ENCODE measurements around the gene SPTBN5. TPM values are rescaled to one million over a fixed set of nuclear protein-coding genes. Genes with fewer than 3 reads are reported as not detected.

SPTBN5 gene
- total RNA-seq, 2 donors from 2014 or later: 0.52 to 3.0 TPM

DNA sequence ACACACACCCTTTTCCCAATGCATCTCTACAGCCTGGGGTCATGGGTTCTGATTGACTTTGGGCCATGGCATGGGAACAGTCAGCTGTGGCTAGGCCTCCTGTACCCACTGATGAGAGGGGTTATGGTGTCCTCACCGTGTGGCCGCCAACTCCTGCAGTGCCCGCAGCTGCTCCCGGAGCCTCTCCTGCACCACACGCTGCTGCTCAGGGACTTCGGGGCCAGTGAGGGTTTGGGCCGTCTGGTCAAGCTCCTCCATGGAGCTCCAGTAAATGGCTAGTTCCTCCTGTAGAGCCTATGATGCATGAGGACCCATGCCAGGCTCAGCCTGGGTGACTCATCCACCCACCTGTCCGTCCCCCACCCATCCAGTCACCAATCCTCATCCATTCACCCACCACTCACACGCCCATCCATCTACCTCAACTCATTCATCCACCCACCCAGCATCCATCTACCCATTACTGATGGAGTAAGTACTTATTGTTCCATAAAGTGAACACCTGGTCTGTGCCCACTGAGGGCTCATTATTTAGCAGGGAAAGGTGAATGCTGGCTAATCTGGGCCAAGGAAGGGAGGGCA, 21.6 kb downstream of the SPTBN5 start:
- no peak for DNase-seq
- WGBS, 2 donors: 94 to 97% methylated on average over 7 to 9 of the region's 9 CpGs
- TF ChIP-seq POLR2A (IDR thresholded peaks at IDR 0.05): no peak
- ATAC-seq: no peak
- H3K4me1 ChIP-seq: no peaks in the 10 kb centered on the region
- no peaks in the 10 kb centered on the region for H3K36me3 ChIP-seq (replicated peaks in 1 of 2; ENCODE audit: insufficient read depth in 1 of 2, low read depth in 2 of 2)
- no peaks in the 10 kb centered on the region for H3K27me3 ChIP-seq
- H3K9me3 ChIP-seq: no peaks in the 10 kb centered on the region
- no peak overlapping the region for H3K27ac ChIP-seq
- H3K4me3 ChIP-seq: no peak overlapping the region
- intact Hi-C loops (cut with DNase I): no loop called here

DNA sequence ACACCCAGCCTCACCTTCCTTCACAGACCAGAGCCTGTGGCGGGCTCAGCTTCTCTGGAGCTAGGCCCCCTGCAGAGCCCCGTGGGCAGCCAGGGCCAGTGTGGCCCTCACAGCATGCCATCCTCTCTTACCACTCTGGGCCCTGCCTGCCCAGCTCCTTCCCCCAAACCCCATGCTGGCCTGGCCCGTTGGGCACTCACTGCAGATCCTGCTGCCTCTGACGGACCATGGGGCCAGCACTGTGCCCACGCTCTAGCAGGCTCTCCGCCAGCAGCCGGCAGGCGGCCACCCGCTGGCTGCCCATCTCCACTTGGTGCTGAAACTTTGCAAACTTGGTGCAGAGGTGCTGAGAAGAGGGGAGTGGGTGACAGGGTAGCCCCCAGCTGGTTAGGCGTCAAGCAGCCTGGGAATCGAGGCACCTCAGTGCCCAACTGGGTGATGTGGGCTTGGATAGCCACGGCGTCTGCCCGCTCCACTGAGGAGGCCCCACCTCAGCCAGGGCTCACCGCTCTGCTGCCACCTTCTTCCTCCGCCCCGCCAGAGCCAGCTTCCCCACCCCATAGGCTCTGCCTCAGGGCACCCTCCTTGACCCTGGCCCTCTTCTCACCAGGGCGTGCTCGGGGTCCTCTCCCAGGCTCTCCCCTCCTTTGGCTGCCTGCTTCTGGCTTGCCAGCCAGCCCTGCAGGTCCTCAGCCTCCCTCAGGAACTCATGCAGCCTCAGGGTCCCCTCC, 22.5 kb downstream of the SPTBN5 start:
- WGBS, 2 donors: 88 to 91% methylated on average over 4 to 17 of the region's 19 CpGs
- H3K4me1 ChIP-seq: no peaks in the 10 kb centered on the region
- no peaks in the 10 kb centered on the region for H3K36me3 ChIP-seq (replicated peaks in 1 of 2; ENCODE audit: insufficient read depth in 1 of 2, low read depth in 2 of 2)
- no peak overlapping the region for H3K27ac ChIP-seq
- H3K27me3 ChIP-seq: no peaks in the 10 kb centered on the region
- H3K9me3 ChIP-seq: no peaks in the 10 kb centered on the region
- no peak overlapping the region for H3K4me3 ChIP-seq
- DNase-seq (no peak), ATAC-seq (no peak)
- intact Hi-C loops (cut with DNase I): no loop called here
- TF ChIP-seq CTCF (IDR thresholded peaks at IDR 0.05): no peak
- no peak for TF ChIP-seq POLR2A (IDR thresholded peaks at IDR 0.05)

DNA sequence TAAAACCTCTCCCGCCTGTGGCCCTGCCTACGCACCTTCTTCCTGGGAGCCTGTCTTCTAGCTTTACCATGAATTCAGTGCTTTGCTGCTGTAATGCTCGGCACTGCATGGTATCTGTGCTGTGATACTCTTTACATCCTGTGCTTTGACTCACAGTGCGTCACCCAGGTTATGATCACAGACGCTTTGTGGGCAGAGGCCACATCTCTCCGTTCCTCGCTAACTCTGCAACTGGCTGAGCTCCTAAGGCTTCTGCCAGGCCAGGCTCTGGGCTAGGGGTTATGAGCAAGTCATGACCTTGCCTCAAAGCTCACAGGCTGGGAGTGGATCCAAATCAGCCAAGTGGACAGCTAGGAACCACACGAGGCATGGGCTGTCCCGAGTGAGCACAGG, 23.2 kb downstream of the SPTBN5 start:
- H3K4me1 ChIP-seq: no peaks in the 10 kb centered on the region
- 69 to 94% methylated on average over 8 to 9 of the region's 9 CpGs for WGBS, 2 donors
- TF ChIP-seq CTCF (IDR thresholded peaks at IDR 0.05) (no peak), POLR2A (IDR thresholded peaks at IDR 0.05) (no peak)
- DNase-seq (no peak), ATAC-seq (no peak)
- no peak overlapping the region for H3K4me3 ChIP-seq
- H3K36me3 ChIP-seq (replicated peaks in 1 of 2; ENCODE audit: insufficient read depth in 1 of 2, low read depth in 2 of 2): no peaks in the 10 kb centered on the region
- H3K27ac ChIP-seq: no peak overlapping the region
- intact Hi-C loops (cut with DNase I): no loop called here
- H3K9me3 ChIP-seq: no peaks in the 10 kb centered on the region
- H3K27me3 ChIP-seq: no peaks in the 10 kb centered on the region

GRCh38 chr15:41869770-41870688, 23.8 kb downstream of the SPTBN5 start:
- TF ChIP-seq POLR2A (IDR thresholded peaks at IDR 0.05): no peak
- no peak for TF ChIP-seq CTCF (IDR thresholded peaks at IDR 0.05)
- no peaks in the 10 kb centered on the region for H3K27me3 ChIP-seq
- no peak for DNase-seq
- intact Hi-C loops (cut with DNase I): no loop called here
- 89 to 91% methylated on average over 13 to 42 of the region's 42 CpGs for WGBS, 2 donors
- H3K4me3 ChIP-seq: no peak overlapping the region
- H3K4me1 ChIP-seq: no peaks in the 10 kb centered on the region
- H3K9me3 ChIP-seq: no peaks in the 10 kb centered on the region
- no peaks in the 10 kb centered on the region for H3K36me3 ChIP-seq (replicated peaks in 1 of 2; ENCODE audit: insufficient read depth in 1 of 2, low read depth in 2 of 2)
- ATAC-seq: no peak
- H3K27ac ChIP-seq: no peak overlapping the region

DNA sequence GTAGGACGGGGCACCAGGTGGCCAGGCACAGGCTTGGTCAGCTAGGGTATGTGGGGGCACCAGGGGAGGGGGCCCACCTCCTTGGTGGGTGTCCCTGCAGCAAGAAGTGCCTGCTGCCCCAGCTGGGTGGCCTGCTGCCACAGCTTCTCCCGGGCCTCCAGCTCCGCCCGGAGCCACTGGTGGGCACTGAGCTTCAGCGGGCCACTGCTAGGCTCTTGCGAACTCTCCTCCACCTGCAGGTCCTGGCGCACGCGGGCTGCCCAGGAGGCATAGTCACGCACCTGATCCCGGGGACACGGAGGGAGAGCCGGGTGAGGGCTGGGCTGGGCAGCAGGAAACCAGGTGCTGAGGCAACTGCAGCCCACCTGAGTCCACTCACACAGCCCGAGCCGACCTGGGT, 25.5 kb downstream of the SPTBN5 start:
- H3K4me1 ChIP-seq: no peaks in the 10 kb centered on the region
- 91 to 93% methylated on average over 10 to 15 of the region's 15 CpGs for WGBS, 2 donors
- TF ChIP-seq CTCF (IDR thresholded peaks at IDR 0.05) (no peak), POLR2A (IDR thresholded peaks at IDR 0.05) (no peak)

More for the DNA sequence above, 25.5 kb downstream of the SPTBN5 start:
- H3K4me3 ChIP-seq: no peak overlapping the region
- H3K9me3 ChIP-seq: no peaks in the 10 kb centered on the region
- intact Hi-C loops (cut with DNase I): no loop called here
- DNase-seq: no peak
- H3K27me3 ChIP-seq: no peaks in the 10 kb centered on the region
- no peak overlapping the region for H3K27ac ChIP-seq
- ATAC-seq: no peak
- H3K36me3 ChIP-seq (replicated peaks in 1 of 2; ENCODE audit: insufficient read depth in 1 of 2, low read depth in 2 of 2): no peaks in the 10 kb centered on the region
